HG02885 (cell line): ENCODE results near the gene CDKN3.
"Not testable (repeated sequence)": the region's sequence is repeated elsewhere in the genome, so short reads cannot be mapped to it uniquely, and the experiment has no call there.

ENCODE experiments used
- ATAC-seq: cut with Tn5 transposase; IDR thresholded peaks from one replicate; pipeline ENCODE4 v1.9.1; 2021; ENCODE audit warnings: mild to moderate bottlenecking; ENCODE audit not compliant: unreplicated experiment, poor library complexity

Gene CDKN3

DNA sequence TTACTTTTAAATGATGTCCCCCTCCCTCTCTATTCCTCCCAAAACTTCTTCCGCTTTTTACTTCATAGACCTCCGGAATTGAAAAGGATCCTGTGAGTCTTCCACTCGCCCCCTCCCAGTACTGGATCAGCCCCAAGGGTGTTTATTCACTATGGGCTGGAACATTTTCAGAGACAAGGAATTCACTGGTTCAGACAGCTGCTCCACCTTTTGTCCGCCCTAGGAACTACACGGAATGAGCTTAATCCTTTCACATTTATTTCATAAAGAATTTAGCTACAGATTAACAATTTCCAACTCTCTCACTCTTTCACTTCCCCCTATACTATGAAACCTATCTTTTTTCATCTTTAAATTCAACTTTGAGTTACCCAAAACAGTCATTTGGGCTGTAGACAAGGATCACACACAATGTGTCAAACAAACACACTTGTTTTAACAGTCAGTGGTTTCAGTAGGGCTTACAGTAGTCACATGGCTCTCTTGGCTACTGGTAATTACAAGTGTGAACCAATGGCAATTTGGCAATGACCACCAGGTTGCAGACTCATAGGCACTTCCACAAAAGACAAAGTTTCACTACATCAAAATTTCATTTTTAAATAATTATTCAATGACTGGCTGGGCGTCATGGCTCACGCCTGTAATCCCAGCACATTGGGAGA, 23.8 kb downstream of the CDKN3 start:
- no peak for ATAC-seq

DNA sequence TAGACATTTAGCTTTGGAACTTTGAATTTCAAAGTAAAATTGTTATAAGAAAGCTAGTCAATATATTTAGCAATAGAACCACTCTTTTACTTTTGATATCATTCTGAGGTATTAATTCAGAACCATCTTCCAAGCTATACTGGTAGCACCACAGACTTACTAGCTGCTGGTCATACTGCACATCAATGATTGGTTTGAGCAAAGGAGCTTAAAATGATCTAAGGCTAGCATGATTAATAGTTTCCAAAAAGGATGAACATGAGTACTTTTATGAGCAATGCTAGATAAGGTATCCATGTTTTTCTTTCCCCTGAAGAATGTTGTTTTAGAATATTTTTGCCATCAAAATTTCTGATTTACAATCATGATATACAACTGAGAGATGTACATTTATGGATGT, 27.2 kb downstream of the CDKN3 start:
- ATAC-seq, result no peak

DNA sequence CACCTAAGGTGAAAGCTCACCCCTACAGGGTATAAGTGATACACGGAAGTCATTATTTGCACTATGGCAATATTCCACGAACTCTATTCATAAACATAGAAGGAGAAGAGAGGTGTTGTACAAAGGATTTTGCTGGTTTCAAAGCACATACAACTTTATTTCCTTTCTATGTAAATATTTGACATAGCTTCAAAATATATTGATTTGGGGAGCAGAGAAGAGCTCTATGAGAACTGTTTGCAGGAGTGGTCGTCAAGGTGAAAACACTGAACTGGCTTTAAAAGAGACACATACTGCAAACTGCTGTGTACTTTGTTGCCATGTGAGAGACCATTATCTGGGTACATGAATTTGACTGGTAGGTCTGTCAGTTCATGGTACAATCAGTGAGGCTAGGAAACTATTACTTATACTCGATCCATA, 27.7 kb downstream of the CDKN3 start:
- ATAC-seq, result no peak

DNA sequence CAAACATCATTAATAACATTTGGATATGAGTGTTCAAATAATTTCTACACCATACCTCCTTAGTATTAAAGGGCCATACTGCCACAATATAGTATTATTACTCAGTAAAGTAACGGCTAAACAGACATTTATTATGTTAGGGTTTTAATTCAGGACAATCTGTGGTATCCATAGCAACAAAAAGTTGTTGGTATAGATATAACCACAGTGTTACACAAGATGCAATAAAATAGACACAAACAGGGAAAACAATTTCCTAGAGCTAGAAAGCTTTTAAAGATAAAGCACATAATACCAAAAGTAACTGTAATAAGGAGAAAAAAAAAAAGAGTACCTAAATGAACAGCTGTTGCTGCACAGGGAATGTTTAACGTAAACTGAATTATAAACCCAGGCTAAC, 28.3 kb downstream of the CDKN3 start:
- no peak for ATAC-seq

GRCh38 chr14:54425537-54426274, 28.9 kb downstream of the CDKN3 start:
- ATAC-seq, result no peak

DNA sequence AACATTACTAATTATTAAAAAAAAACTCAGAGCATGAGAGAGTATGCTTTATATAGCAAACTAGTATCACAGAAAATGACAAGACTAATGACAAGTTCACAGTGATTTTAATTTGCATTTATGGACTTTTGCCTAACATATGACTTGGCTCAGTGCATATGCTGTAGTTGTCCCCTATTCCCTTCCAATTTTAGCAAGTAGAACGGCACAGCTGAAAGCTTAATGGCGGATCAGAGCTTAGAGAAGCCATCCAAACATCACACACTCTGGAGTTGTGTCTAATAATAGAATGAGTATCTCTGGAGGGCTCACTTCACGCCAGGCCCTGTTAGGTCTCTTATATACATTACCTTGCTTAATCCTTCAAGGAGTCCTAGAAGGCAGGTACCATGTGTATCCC, 31.1 kb downstream of the CDKN3 start:
- ATAC-seq, result no peak

- no peak for ATAC-seq
Observed at GRCh38 chr14:54428527-54428926, 31.7 kb downstream of the CDKN3 start.

DNA sequence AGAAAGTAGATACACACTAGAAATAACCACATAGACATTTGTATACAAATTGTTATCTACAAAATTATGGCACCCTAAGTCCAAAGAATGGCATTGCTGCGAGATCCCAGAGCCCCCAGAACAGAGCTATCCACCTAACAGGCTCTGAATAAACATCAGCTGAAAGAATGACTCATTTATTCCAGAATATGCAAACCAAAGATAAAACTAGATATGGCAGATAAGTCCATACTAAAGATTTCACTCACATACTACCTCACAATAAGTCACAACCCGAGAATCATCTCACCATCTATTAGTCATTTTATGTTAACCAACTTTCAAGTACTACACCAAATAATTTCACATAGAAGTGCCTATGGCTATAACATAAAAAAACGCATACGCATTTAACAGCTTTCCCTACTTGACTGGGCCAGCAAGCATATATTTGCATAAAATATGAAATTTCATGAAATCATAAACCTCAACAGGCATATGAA, 38.7 kb downstream of the CDKN3 start:
- ATAC-seq, result peak; percentile 59

DNA sequence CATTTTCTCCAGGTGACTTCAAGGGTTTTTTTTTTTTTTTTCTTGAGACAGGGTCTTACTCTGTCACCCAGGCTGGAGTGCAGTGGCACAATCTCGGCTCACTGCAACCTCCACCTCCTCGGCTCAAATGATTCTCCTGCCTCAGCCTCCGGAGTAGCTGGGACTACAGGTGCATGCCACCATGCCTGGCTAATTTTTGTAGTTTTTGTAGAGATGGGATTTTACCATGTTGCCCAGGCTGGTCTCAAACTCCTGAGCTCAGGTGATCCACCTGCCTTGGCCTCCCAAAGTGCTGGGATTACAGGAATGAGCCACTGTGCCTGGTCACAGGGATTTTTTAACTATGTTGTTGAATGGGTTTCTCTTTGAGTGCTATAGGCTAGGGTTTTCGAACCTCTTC, 41.1 kb downstream of the CDKN3 start:
- not testable (repeated sequence) for ATAC-seq

DNA sequence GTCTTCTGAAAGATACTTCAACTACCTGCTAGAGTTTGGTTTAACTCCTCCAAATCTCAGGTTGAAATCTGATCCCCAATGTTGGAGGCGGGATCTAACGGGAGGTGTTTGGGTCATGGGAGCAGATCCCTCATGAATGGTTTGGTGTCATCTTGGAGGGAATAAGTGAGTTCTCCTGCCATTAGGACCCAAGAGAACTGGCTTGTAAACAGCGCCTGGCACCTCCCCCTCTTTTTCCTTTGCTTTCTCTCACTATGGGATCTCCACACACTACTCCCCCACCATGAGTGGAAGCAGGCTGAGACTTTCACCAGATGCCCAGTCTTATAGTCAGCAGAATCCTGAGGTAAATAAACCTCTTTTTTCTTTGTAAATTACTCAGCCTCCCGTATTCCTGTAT, 41.9 kb downstream of the CDKN3 start:
- no peak for ATAC-seq

- ATAC-seq, result no peak
Observed at GRCh38 chr14:54440037-54440436, 43.2 kb downstream of the CDKN3 start.

DNA sequence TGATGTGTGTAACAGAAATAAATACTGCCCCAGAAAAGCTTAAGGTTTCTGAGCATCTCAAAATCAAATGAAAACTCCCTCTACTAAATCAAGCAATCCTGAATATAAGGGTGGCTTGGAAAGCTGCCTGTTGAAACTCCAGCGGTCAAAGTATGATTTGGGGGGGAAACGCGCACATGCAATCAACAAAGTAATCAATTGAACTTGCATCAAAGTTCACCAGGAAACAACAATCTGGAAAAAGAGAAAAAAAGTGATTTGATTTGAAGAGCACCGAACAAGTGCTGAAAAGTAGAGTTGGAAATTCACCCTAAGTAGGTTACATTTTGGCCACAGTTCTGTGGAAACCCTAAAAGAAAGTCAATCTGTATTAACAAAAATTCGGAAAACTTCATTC, 43.7 kb downstream of the CDKN3 start:
- no peak for ATAC-seq

- peak; percentile 93 for ATAC-seq
Observed at GRCh38 chr14:54440873-54441868, 44.4 kb downstream of the CDKN3 start, which contains the start of gene CNIH1. Gene CNIH1 (minus strand): TSS chr14:54441374. CDS start chr14:54441327, 47 bp downstream.

- ATAC-seq, result not testable (repeated sequence)
Observed at GRCh38 chr14:54442961-54443360, 46.2 kb downstream of the CDKN3 start.

DNA sequence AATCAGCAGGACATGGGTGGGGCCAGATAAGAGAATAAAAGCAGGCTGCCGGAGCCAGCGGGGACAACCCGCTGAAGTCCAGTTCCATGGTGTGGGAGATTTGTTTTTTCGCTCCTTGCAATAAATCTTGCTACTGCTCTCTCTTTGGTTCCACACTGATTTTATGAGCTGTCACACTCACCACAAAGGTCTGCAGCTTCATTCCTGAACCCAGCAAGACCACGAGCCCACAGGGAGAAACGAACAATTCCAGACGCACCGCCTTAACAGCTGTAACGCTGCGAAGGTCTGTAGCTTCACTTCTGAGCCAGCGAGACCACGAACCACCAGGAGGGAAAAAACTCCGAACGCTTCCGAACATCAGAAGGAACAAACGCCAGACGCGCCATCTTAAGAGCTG, 47.2 kb downstream of the CDKN3 start:
- ATAC-seq, result no peak

- ATAC-seq, result no peak
Observed at GRCh38 chr14:54444681-54445080, 47.9 kb downstream of the CDKN3 start.

GRCh38 chr14:54446161-54446693, 49.4 kb downstream of the CDKN3 start:
- no peak for ATAC-seq

- ATAC-seq, result no peak
Observed at GRCh38 chr14:54447231-54447692, 50.5 kb downstream of the CDKN3 start.

GRCh38 chr14:54450535-54450934, 53.7 kb downstream of the CDKN3 start:
- ATAC-seq, result peak; percentile 91

DNA sequence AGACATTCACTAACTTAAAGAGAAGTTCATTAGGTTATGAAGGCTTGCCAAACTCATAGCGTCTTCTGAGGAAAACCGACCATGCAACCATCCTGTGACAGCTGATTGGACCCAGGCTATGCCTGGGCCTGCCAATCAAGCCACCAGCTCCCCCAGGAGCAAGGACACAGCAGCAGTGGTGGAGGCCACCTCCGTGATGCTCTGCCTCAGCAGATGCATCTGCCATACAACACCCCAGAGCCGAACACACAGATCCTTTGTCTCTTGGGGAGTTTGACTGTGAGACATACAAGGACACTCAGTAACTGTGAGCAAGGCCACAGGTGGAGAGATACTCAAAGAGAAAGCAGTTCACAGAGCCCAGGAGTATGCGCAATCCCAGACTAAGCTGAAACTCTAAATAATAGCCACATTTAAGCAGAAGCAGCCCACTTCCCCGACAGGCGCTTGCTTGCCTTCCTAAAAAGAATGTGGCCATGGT, 54.4 kb downstream of the CDKN3 start:
- ATAC-seq, result no peak
